Measurements from ENCODE around the gene FRG2C. TPM values are rescaled to one million over a fixed set of nuclear protein-coding genes. Genes with fewer than 3 reads are reported as not detected.
"Not testable (repeated sequence)": the region's sequence is repeated elsewhere in the genome, so short reads cannot be mapped to it uniquely, and the experiment has no call there.

The FRG2C gene
- not detected for total RNA-seq
- not detected for total RNA-seq (2013)

- intact Hi-C loops (cut with micrococcal nuclease); ATAC-seq; H3K4me3 Mint-ChIP-seq; H3K27ac ChIP-seq (ENCODE audit: low read length); H3K9me3 ChIP-seq (ENCODE audit: control insufficient read depth, insufficient read depth, low read length); DNase-seq; H3K4me1 ChIP-seq (ENCODE audit: control insufficient read depth, insufficient read depth, low read length); H3K4me3 ChIP-seq (ENCODE audit: low read length); H3K4me1 Mint-ChIP-seq; H3K27me3 ChIP-seq (ENCODE audit: control insufficient read depth, insufficient read depth, low read length); H3K27ac Mint-ChIP-seq; H3K36me3 ChIP-seq (ENCODE audit: control insufficient read depth, insufficient read depth, low read length): not testable (repeated sequence)
- H3K36me3 Mint-ChIP-seq, result peaks cover 22% of the 10 kb centered on the region
- 74% methylated on average over 7 of the region's 9 CpGs for WGBS (ENCODE audit: insufficient coverage)
- H3K9me3 Mint-ChIP-seq, result peaks cover 5 to 11% of the 10 kb centered on the region in 2 donors
- H3K27me3 Mint-ChIP-seq (ENCODE audit: low read depth in 2 of 2), result peaks cover 23 to 24% of the 10 kb centered on the region in 2 donors
Observed at GRCh38 chr3:75664028-75664427, at the start of gene FRG2C. FRG2C (plus strand) TSS chr3:75664328; CDS start chr3:75664380, 52 bp downstream.

GRCh38 chr3:75618666-75619305 lies 45.3 kb upstream of the FRG2C start:
- H3K27ac ChIP-seq (ENCODE audit: low read length); intact Hi-C loops (cut with micrococcal nuclease); H3K4me3 ChIP-seq (ENCODE audit: low read length); H3K36me3 Mint-ChIP-seq; H3K27me3 ChIP-seq (ENCODE audit: control insufficient read depth, insufficient read depth, low read length); H3K4me1 ChIP-seq (ENCODE audit: control insufficient read depth, insufficient read depth, low read length); ATAC-seq; H3K4me3 Mint-ChIP-seq; H3K4me1 Mint-ChIP-seq; H3K9me3 ChIP-seq (ENCODE audit: control insufficient read depth, insufficient read depth, low read length); H3K9me3 Mint-ChIP-seq; DNase-seq; H3K36me3 ChIP-seq (ENCODE audit: control insufficient read depth, insufficient read depth, low read length); H3K27ac Mint-ChIP-seq: not testable (repeated sequence)
- peaks cover 9 to 25% of the 10 kb centered on the region in 2 donors for H3K27me3 Mint-ChIP-seq (ENCODE audit: low read depth in 2 of 2)
- 8% methylated on average over 43 of the region's 43 CpGs for WGBS (ENCODE audit: insufficient coverage)

GRCh38 chr3:75619481-75620031 lies 44.6 kb upstream of the FRG2C start:
- peaks cover 9 to 25% of the 10 kb centered on the region in 2 donors for H3K27me3 Mint-ChIP-seq (ENCODE audit: low read depth in 2 of 2)
- H3K27ac Mint-ChIP-seq; H3K27me3 ChIP-seq (ENCODE audit: control insufficient read depth, insufficient read depth, low read length); H3K27ac ChIP-seq (ENCODE audit: low read length); H3K4me1 Mint-ChIP-seq; H3K9me3 Mint-ChIP-seq; ATAC-seq; H3K4me3 ChIP-seq (ENCODE audit: low read length); intact Hi-C loops (cut with micrococcal nuclease); H3K36me3 ChIP-seq (ENCODE audit: control insufficient read depth, insufficient read depth, low read length); H3K4me1 ChIP-seq (ENCODE audit: control insufficient read depth, insufficient read depth, low read length); DNase-seq; H3K36me3 Mint-ChIP-seq; H3K9me3 ChIP-seq (ENCODE audit: control insufficient read depth, insufficient read depth, low read length): not testable (repeated sequence)
- 5% methylated on average over 51 of the region's 52 CpGs for WGBS (ENCODE audit: insufficient coverage)
- H3K4me3 Mint-ChIP-seq, result peak overlapping the region; percentile 50

- DNase-seq; H3K36me3 Mint-ChIP-seq; H3K9me3 Mint-ChIP-seq; H3K27me3 ChIP-seq (ENCODE audit: control insufficient read depth, insufficient read depth, low read length); H3K4me1 Mint-ChIP-seq; H3K4me3 ChIP-seq (ENCODE audit: low read length); H3K9me3 ChIP-seq (ENCODE audit: control insufficient read depth, insufficient read depth, low read length); H3K4me3 Mint-ChIP-seq; H3K4me1 ChIP-seq (ENCODE audit: control insufficient read depth, insufficient read depth, low read length); H3K27ac ChIP-seq (ENCODE audit: low read length); ATAC-seq; intact Hi-C loops (cut with micrococcal nuclease); H3K27ac Mint-ChIP-seq; H3K36me3 ChIP-seq (ENCODE audit: control insufficient read depth, insufficient read depth, low read length): not testable (repeated sequence)
- 12% methylated on average over 10 of the region's 10 CpGs for WGBS (ENCODE audit: insufficient coverage)
- H3K27me3 Mint-ChIP-seq (ENCODE audit: low read depth in 2 of 2), result peaks cover 9 to 25% of the 10 kb centered on the region in 2 donors
Observed at GRCh38 chr3:75621772-75622171, 42.4 kb upstream of the FRG2C start.

GRCh38 chr3:75623656-75624055 lies 40.5 kb upstream of the FRG2C start:
- H3K4me3 Mint-ChIP-seq; H3K27me3 ChIP-seq (ENCODE audit: control insufficient read depth, insufficient read depth, low read length); H3K4me1 ChIP-seq (ENCODE audit: control insufficient read depth, insufficient read depth, low read length); H3K4me3 ChIP-seq (ENCODE audit: low read length); H3K27ac Mint-ChIP-seq; DNase-seq; ATAC-seq; H3K36me3 ChIP-seq (ENCODE audit: control insufficient read depth, insufficient read depth, low read length); H3K36me3 Mint-ChIP-seq; H3K4me1 Mint-ChIP-seq; H3K9me3 ChIP-seq (ENCODE audit: control insufficient read depth, insufficient read depth, low read length); H3K9me3 Mint-ChIP-seq; intact Hi-C loops (cut with micrococcal nuclease); H3K27ac ChIP-seq (ENCODE audit: low read length): not testable (repeated sequence)
- WGBS (ENCODE audit: insufficient coverage), result 90% methylated on average over 13 of the region's 13 CpGs
- peaks cover 0 to 17% of the 10 kb centered on the region in 2 donors for H3K27me3 Mint-ChIP-seq (ENCODE audit: low read depth in 2 of 2)

GRCh38 chr3:75630887-75631535 lies 33.1 kb upstream of the FRG2C start:
- H3K27me3 Mint-ChIP-seq (ENCODE audit: low read depth in 2 of 2); H3K36me3 ChIP-seq (ENCODE audit: control insufficient read depth, insufficient read depth, low read length); H3K4me1 ChIP-seq (ENCODE audit: control insufficient read depth, insufficient read depth, low read length); H3K4me3 Mint-ChIP-seq; DNase-seq; H3K36me3 Mint-ChIP-seq; H3K9me3 ChIP-seq (ENCODE audit: control insufficient read depth, insufficient read depth, low read length); H3K4me3 ChIP-seq (ENCODE audit: low read length); ATAC-seq; H3K27ac Mint-ChIP-seq; H3K27me3 ChIP-seq (ENCODE audit: control insufficient read depth, insufficient read depth, low read length); H3K9me3 Mint-ChIP-seq; intact Hi-C loops (cut with micrococcal nuclease); H3K27ac ChIP-seq (ENCODE audit: low read length); H3K4me1 Mint-ChIP-seq: not testable (repeated sequence)
- WGBS (ENCODE audit: insufficient coverage), result 70% methylated on average over 2 of the region's 2 CpGs

Measured in natural killer cell (primary cell).